GM19025 (cell line): ENCODE results near the gene BGLAP.

Experiments used
- ATAC-seq: cut with Tn5 transposase; IDR thresholded peaks from one replicate; pipeline ENCODE4 v1.9.1; 2021; ENCODE audit warnings: mild to moderate bottlenecking, low read depth, moderate library complexity; ENCODE audit not compliant: unreplicated experiment

The BGLAP gene

DNA sequence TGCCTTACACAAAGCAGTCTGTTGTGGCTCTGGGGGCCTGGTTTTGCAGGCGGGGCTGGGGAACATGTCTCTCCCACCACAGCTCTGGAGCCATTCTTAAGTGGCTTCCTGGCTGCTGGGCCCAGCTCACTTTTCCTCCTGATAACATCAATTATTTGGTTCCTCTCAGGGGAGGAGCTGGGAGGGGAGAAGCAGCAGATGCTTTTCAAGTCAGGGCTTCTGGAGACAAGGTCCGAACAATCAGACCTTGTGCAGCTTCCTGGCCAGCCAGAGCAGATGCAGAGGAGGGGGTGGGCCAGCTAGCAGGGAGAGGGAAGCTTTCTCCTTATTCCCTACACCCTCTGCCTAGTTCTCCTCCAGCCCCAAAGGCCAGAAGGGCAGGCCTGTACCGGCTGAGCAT lies 9.5 kb downstream of the BGLAP start:
- ATAC-seq, result no peak

DNA sequence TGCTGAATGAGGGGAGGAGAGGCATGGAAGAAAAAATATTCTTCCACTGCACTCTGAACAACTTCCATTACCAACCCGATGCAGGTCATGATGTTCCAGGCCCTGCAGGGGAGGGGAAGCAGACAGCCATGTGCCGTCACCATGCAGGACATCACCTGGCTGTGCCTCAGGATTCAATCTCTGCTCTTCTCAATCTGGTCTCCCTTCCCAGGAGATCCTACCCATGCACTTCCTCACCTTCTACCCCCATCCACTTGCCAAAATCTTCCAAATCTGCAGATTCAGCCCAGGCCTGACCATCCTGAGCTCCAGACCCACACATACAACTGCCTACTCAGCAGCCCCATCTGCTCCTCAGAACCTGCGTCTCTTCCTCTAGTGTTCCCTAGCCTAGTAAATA lies 11.7 kb downstream of the BGLAP start:
- ATAC-seq, result no peak

DNA sequence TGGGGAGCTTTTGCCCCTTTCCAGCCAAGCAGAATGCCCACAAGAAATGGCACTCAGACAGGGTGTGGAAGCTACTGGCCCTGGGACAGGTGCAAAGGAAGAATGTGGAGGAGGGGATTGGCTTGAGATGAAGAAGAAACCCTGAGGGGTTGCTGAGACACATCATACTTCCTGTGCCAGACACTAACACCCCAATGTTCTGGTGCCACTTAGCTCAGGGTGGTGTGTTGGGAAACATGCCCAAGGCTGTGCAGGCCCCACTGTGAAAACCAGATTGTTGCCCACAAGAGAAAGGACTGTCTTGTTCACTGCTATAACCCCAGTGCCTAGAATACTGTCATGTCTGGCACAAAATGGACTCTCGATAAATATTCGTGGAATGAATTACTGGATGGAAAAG lies 15.7 kb downstream of the BGLAP start:
- ATAC-seq, result no peak

DNA sequence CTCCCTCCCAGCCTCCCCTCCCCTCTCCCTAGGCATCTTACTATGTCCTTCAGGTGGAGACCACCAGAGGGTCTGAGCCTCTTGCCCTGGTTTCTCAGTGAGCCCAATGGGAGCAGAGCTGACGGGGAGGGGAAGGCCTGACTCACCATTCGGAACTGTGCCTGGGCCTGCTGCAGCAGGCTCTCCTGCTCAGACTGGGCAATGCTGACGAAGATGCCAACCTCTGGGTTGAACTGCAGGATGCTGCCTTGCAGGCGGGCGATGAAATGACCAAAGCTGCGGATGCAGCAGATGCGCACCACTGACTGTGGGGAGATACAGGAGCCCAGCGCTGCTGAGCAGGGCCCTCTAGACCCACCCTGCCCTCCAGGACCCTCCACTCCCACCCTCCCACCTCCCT lies 16.9 kb downstream of the BGLAP start:
- no peak for ATAC-seq

DNA sequence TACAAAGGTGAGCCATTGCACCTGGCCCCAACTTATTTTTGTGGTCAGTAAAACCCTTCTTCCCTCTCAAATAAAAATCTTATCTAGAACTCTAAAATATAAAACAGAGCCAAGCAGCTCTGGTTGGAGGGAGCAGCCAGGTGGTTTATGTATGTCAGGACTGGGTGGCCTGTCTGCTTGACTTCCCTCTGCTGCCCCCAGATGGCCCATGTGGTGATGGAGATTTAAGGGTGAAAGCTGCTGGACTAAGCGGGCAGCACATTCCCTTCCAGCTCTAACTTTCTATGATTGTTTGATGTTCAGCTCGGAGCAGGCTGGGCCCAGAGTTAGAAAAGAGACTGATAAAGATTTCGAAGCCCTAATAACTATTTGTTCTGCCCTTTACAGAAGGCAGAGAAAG lies 17.8 kb downstream of the BGLAP start:
- ATAC-seq, result no peak

DNA sequence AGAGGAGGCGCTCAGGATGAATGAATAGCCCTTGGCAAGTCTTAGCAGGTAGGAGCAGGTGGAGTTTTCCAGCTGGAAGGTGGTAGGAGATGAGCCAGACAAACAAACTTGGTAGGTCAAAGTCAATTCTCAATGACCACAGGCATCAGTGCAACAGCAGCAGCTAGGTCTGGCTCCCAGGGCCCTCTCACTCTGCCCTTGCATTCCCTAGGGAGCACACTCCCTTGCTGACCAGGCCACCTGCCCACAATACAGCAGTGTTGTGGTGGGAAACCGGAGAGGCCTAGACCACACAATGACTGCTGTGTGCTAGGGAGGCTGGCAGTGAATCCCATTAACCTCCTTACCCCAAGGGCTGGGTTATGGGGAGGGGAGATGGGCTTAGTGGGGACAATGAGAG lies 18.9 kb downstream of the BGLAP start:
- ATAC-seq, result no peak

DNA sequence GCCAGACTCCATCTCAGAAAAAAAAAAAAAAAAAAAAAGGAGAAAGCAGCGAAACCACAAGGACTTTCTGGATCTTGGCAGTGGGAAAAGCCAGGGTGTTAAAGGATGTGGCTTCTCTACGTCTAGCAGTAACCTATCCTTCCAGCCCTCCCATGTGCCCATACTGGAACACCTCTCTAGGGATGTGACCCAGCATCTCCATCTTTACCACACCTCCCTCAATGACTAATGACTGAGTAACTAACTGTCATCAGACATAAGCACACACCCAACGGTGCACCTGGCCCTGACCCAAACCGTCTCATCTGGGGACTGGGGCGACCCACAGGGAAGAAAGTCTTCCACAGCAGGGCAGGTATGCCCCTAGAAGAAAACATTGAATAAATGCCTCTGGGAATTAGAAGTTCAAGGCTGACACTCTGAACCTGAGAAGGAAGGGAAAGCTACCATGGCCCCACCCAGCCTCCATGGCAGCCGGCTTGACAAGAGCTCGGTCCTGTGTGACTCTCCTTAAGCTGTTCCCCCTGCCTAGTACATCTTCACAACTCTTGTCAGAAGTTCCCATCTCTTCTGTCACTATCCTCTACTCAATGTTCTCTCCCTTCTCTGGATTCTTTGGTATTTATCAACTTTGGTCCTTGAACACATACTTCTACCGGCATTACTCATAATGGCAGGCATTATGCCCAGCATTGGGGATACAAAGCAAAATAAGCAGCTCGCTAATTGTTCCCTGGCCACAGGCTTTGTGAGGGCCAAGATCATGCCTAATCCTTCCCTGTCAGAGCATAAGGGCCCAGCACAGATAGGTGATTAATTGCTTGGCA lies 20.7 kb downstream of the BGLAP start:
- ATAC-seq, result no peak

DNA sequence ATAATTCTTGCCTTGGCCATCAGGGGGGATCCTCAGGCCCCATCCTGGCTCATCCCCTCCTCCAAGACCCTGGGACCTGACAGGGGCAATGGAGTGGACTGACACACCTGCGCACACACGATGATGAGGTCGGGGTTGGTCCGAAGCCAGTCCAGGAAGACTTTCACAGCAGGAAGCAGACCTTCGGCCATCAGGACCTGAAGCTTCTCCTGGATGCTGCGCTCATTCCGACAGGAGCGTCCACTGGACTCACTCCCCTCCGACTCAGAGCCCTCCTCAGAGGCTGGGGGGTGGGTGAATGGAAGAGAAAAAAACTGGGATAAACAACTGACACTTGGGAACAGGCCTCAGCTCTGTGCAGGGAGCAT lies 21.3 kb downstream of the BGLAP start:
- no peak for ATAC-seq

DNA sequence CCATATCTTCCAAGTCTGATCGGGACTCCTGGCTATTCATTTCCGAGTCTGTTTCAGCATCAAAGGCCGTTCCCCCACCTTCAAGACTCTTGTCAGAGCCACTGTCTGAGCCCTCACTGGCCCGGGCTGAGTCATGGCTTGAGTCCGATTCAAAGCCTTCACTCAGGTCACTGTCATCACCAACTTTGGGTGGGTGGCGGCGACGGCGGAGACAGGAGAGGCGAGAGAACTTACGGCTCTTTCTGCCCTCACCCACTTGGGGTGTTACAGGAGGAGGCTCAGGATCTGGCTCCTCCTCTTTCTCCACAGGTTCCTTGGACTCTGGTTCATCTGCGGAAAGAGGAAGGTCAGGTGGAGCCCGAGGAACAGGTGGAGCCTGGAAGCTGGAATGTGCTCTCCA lies 24.1 kb downstream of the BGLAP start:
- ATAC-seq, result no peak

DNA sequence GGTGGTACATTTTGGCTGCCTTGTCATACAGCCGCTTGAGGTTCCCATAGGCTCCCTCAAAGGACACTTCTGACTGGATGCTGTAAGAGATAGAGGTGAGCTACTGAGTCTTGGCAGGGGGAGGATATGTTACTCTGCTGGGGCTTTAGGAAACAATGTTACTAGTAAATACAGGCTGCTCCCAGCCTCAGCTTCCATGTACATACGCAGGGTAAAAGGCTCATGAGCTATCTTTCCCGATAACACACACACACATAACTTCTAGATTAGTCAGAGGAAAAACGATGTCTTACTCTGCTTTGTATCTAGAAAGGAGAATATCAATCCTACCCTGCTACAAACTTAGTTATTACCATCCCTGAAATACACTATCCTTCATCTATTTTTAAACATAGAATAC lies 26.4 kb downstream of the BGLAP start:
- no peak for ATAC-seq

DNA sequence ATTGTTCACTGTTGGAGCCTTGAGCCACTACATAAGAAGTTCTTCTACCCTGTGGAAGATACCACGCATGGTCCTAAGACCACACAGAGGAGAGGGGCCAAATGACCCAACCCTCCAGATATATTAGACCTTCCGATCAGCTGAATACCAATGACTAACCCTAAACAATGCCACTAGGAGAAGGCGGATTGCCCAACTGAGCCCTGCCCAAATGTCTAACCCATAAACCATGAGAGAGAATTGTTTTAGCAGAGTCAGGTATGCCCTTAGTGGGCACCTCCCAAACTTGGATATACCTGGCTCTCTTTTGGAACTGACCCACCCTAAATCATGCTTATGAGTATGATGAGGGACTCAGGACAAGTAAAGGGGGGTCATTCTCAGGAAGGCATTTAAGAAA lies 28.3 kb downstream of the BGLAP start:
- no peak for ATAC-seq

DNA sequence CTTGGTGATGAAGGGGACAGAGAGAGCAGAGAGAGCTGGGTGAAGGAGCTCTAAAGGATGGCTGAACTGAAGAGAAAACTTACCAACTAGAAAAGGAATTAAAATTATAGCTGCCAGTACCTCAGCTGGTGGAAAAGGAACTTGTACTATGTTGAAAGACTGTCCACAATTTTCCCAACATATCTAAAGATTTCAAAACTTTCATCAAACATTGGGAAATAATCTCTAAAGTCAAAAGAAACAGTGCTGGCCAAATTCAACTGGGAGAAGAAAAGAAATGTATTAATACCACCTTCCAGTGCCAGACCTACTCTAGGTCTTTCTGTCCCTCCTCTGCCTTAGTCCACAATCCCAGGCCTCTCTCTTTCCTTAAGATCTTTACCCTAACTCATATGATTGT lies 34.5 kb downstream of the BGLAP start:
- no peak for ATAC-seq

DNA sequence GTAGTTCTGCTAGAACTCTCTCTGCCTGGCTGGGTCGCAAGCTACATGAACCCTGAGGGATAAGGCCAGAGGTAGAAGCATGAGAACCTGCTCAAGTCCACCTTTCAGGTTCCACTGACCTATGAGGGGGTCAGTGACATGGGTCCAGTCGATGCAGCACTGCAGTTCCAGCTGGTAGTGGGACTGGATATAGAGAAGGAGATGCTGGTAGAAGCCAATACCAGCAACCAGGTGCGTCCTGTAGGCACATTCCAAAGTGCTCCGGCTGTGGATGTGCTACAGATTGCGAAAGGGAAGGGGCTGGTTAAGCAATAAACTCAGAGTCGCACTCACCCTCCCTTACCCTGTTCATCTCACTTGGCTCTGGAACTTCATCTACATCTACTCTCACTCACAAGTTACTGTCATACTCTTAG lies 35.0 kb downstream of the BGLAP start:
- no peak for ATAC-seq

DNA sequence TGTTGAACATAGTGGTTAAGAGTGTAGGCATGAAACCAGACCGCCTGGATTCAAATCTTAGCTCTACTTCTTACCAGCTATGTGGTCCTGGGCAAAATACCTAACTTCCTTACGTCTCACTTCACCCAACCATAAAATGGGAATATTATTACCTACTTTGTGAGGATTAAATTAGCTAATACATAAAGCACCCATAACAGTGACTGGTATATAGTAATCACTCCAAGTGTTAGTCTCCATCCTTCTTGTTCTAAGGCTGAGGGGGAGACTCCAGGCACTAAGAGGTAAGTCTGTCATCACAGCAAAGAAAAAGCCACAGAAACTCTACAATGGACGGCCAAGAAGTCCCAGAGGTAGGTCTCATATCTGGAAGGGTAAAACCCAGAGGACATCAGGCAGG lies 37.9 kb downstream of the BGLAP start:
- ATAC-seq, result no peak

DNA sequence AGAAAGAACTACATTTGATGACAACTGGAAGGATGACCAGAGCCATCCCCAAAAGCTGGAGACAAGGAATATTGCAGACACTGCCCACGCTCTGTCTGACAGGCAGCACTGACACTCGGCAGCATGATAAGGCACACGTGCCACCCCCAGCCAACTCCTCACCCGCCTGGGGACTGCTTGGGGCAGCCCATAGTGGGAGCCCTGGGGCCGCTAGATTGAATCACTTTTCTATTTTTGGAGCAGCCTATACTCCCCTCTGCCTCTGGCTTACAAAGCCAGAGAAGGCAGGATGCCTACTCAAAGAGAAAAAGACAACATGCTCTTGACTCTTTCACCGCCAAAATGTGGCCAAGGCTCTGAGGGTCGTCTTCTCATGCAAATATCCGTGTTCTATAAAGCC lies 39.3 kb downstream of the BGLAP start:
- no peak for ATAC-seq

DNA sequence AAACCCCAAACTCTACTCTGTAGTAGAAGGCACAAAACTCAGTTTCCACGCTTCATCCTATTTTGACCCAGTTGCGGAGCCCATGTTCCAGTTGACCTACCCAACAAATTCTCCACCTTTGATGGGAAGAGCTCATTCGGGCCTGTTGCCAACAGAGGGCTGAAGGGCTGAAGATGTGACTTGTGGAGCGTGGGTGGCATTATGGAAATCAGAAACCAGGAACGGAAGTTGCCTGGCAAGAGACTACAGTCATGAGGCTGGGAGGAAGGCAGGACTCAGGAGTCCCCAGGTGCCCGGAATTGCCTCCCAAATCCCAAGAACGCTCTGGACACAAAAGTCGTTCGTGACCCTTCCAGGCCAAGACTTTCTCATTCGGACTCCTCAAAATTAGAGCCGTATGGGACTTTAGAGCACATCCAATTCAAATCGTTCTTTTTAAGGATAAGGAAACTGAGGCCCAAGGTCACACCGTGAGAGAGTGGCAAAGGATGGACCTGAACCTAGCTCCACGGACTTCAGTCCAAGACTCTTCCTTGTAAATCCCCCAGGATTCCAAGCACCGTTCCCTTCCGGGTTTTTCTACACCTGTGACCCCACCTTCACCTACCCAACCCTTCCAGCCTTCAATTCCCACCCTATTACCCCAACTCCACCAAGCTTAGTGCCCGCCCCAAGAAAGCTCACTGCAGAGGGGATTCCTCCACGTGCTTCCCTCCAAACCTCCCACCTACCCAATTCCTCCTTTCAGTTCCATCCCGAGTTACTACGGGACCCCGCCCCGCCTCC lies 39.9 kb downstream of the BGLAP start:
- ATAC-seq, result no peak

DNA sequence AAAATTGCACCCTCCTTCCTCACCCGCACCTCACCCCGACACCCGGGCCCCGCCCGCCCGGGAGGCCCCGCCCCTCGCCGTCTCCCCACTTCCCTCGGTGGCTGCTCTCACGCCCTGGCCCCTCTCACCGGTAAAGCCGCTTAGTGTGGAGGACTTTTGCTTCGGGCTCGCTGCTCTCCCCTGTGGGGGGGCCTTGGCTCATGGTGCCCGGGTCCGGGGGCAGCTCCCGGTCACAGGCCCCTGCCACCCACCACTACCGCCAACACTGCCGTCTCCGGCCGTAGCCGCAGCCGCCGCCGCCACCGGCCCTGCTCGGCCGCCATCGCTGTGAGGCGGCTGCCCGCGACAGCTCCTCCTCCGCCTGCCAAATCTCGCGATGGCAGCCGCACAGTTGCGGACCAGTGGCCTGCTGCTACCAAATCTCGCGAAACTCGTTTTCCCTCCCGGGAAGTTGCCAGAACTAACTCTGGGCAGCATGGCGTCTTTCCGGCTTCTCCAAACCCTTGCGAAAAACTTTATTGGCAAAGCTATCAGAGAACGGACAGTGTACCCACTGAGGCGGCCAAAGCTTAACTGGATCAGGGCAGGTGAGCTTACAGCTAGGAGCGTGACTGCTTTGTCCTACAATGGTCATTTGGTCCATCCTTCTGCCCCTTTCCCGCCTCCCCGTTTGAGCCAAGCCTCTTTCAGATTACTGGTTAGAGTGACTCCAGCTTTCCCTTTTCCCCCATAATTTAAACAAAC lies 40.7 kb downstream of the BGLAP start, which contains the start of gene SMG5:
Gene SMG5, minus strand, starts transcription at position 347 of the 744 bp plus-strand sequence. Its CDS starts 145 bp downstream, at position 202.
- ATAC-seq, result peak; percentile 83

DNA sequence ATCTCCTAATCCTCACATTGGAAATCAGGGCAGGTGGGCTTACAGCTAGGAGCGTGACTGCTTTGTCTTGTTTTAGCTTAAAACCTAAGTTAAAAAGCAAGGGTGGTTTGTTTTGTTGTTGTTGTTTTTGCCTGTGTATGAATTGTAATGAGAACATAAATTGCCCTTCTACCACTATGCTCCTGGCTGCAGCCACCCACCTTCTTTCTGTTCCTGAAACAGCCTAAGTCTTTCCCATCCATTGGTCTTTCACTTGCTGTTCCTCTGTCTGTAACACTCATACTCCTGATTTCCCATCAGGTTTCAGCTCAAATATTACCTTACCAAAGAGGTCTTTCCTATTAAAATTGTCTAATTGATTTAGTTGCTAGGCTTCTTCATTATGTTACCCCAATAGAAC lies 41.5 kb downstream of the BGLAP start:
- ATAC-seq, result no peak

DNA sequence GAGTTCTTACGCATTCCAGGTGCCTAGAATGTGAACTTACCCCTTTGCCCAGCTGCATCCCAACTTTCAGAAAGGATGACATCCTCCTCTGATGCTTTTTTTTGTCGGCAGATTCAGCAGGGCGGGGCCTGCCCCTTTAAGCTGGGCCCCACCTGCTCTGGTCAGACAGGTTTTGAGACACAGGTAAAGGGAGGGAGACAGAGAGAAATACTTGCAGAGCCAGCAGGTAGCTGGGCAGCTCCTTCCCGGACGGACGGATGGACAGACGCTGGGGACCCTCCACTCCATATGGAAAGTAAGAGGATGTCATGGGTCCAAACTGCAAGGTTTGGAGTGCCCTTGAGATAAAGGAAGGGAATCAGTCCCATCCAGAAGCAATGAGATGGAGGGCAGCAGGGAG lies 42.1 kb downstream of the BGLAP start, which contains the start of gene TMEM79:
Gene TMEM79, plus strand, starts transcription at position 214 of the 400 bp plus-strand sequence. CDS start 902 bp downstream, outside the sequence.
- no peak for ATAC-seq

DNA sequence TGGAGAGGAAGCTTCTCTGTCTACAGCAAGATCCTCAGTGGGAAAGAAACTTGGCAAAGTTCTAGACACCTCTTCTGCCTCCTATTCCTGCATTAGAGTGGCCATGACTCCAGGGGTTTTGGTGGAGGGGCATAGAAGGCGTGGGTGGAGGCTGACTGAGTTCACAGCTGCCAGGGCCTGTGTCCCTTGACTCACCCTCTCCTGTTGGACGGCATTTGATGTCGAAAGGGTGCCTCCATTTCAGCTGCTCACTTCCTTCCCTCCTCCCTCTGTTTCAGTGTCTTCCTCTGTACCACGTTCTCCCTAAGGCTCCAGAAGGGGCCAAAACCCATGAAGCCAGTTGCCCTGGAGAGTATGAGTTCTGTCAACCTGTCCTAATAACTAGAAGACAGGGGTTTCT lies 42.8 kb downstream of the BGLAP start:
- ATAC-seq, result no peak

DNA sequence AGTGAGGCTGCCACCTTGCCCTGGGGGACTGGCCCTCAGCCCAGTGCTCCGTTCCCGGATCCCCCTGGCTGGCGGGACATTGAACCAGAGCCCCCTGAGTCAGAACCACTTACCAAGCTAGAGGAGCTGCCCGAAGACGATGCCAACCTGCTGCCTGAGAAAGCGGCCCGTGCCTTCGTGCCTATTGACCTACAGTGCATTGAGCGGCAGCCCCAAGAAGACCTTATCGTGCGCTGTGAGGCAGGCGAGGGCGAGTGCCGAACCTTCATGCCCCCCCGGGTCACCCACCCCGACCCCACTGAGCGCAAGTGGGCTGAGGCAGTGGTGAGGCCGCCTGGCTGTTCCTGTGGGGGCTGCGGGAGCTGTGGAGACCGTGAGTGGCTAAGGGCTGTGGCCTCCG lies 43.5 kb downstream of the BGLAP start:
- ATAC-seq, result no peak
